B cell (primary cell): ENCODE data around the gene PPP3CA. TPM values are rescaled to one million over a fixed set of nuclear protein-coding genes. Genes with fewer than 3 reads are reported as not detected.

Source experiments
- ATAC-seq: fragments of 200-7000 bp; cut with Tn5 transposase; one replicate; pipeline ENCODE4 v1.10.0; 2021; ENCODE audit warnings: low read depth, mild to moderate bottlenecking, moderate number of reproducible peaks, moderate library complexity
- CTCF ChIA-PET: fragments of 350-600 bp; sonication (Branson Sonifier 250); formaldehyde crosslinking; loops from one replicate; lab custom pipeline; 2021; ENCODE audit warnings: antibody characterized with exemption, inconsistent platforms; lab: Charles Lee
- POLR2A ChIA-PET: fragments of 350-600 bp; sonication (Branson Sonifier 250); formaldehyde crosslinking; loops from one replicate; lab custom pipeline; 2021; ENCODE audit warnings: antibody characterized with exemption; lab: Charles Lee
- DNase-seq: peaks from one replicate; pipeline ENCODE4 v3.0.0; 2013
- H2AFZ ChIP-seq: 2 replicates; pipeline ENCODE4 v1.6.1; 2012; ENCODE audit warnings: mild to moderate bottlenecking, low read depth, low read length; ENCODE audit not compliant: insufficient read depth, poor library complexity, severe bottlenecking
- H3K27ac ChIP-seq, 2 donors: 1 replicate in 1 of 2; 2 replicates in 1 of 2; pipeline ENCODE4 v1.5.1; 2012 to 2013; ENCODE audit warnings: low read length in 2 of 2, mild to moderate bottlenecking in 2 of 2, moderate library complexity in 1 of 2
- H3K27me3 ChIP-seq, 4 experiments: fragments of 200-600 bp in 1 of 4; sonication (generic) in 1 of 4; replicated peaks in 1 of 4; 1 replicate in 2 of 4; 2 replicates in 2 of 4; pipeline versions ENCODE4 v1.6.1 to v1.7.0; 2013 to 2016; ENCODE audit warnings: low read length in 3 of 4, mild to moderate bottlenecking in 2 of 4, mixed read lengths in 1 of 4, moderate library complexity in 1 of 4; ENCODE audit not compliant: insufficient read depth in 4 of 4, control insufficient read depth in 3 of 4; ENCODE audit errors: control extremely low read depth in 1 of 4
- H3K36me3 ChIP-seq, 2 experiments: replicated peaks in 1 of 2; 1 replicate in 1 of 2; 2 replicates in 1 of 2; pipeline versions ENCODE4 v1.6.1 to v1.7.1; 2013; ENCODE audit warnings: low read length in 1 of 2; ENCODE audit not compliant: insufficient read depth in 2 of 2, control insufficient read depth in 1 of 2; ENCODE audit errors: control extremely low read depth in 1 of 2, extremely low read depth in 1 of 2
- H3K4me1 ChIP-seq, 2 donors: fragments of 200-600 bp in 1 of 2; sonication (generic) in 1 of 2; 1 replicate in 1 of 2; 2 replicates in 1 of 2; pipeline versions ENCODE4 v1.5.1 to v1.6.1; 2013 to 2017; ENCODE audit warnings: low read length in 2 of 2; ENCODE audit not compliant: control insufficient read depth in 2 of 2, insufficient read depth in 2 of 2
- H3K4me2 ChIP-seq: replicated peaks from 2 replicates; pipeline ENCODE3; 2012; ENCODE audit warnings: mild to moderate bottlenecking, low read depth, low read length; ENCODE audit not compliant: poor library complexity, severe bottlenecking
- H3K4me3 ChIP-seq, 5 experiments: fragments of 200-600 bp in 1 of 5; sonication (generic) in 1 of 5; 1 replicate in 3 of 5; 2 replicates in 2 of 5; pipeline versions ENCODE4 v1.5.1 to v1.7.0; 2011 to 2016; ENCODE audit warnings: low read length in 4 of 5, mild to moderate bottlenecking in 4 of 5, low read depth in 2 of 5, control low read depth in 1 of 5, moderate library complexity in 1 of 5; ENCODE audit not compliant: insufficient read depth in 1 of 5; ENCODE audit errors: control extremely low read depth in 1 of 5, extremely low read depth in 1 of 5
- H3K79me2 ChIP-seq: fragments of 200-600 bp; sonication (generic); one replicate; pipeline ENCODE4 v1.6.0; 2016; ENCODE audit warnings: low read length; ENCODE audit not compliant: control insufficient read depth, insufficient read depth
- H3K9ac ChIP-seq: fragments of 200-600 bp; sonication (generic); 2 replicates; pipeline ENCODE4 v1.6.1; 2017; ENCODE audit warnings: mild to moderate bottlenecking, low read length, moderate library complexity
- H3K9me3 ChIP-seq, 3 donors: one replicate each; pipeline versions ENCODE4 v1.6.1 to v1.7.1; 2013; ENCODE audit warnings: low read length in 2 of 3; ENCODE audit not compliant: control insufficient read depth in 2 of 3, insufficient read depth in 1 of 3; ENCODE audit errors: control extremely low read depth in 1 of 3
- H4K20me1 ChIP-seq: 2 replicates; pipeline ENCODE4 v1.6.0; 2012; ENCODE audit warnings: mild to moderate bottlenecking, low read length; ENCODE audit not compliant: insufficient read depth, control insufficient read depth, poor library complexity, severe bottlenecking
- H3K27ac Mint-ChIP-seq: one replicate; pipeline ENCODE4 v1.8.0; 2021; ENCODE audit warnings: mixed read lengths
- H3K27me3 Mint-ChIP-seq: one replicate; pipeline ENCODE4 v1.8.0; 2021; ENCODE audit warnings: mixed read lengths
- H3K4me1 Mint-ChIP-seq: one replicate; pipeline ENCODE4 v1.8.0; 2021; ENCODE audit warnings: mixed read lengths
- H3K4me3 Mint-ChIP-seq: one replicate; pipeline ENCODE4 v1.8.0; 2021; ENCODE audit warnings: mixed read lengths
- H3K9me3 Mint-ChIP-seq: one replicate; pipeline ENCODE4 v1.8.0; 2022; ENCODE audit warnings: mixed read lengths; ENCODE audit not compliant: insufficient read depth
- EZH2 ChIP-seq: IDR thresholded peaks from 2 replicates; pipeline ENCODE4 v1.6.1; 2012; ENCODE audit warnings: borderline replicate concordance, low read depth, mild to moderate bottlenecking, moderate library complexity, low read length; ENCODE audit not compliant: insufficient read depth, poor library complexity, severe bottlenecking
- WGBS: methylation state at CpG from one replicate; pipeline ENCODE4 v1.1.5; 2013; ENCODE audit warnings: missing lambda C conversion rate; ENCODE audit not compliant: insufficient coverage; 5-methylcytosine and 5-hydroxymethylcytosine counted together
- intact Hi-C: fragments of 100-400 bp; cut with micrococcal nuclease; formaldehyde crosslinking; loops from one replicate; pipeline ENCODE4 v1.10.0; 2022
- polyA plus RNA-seq: library from polyadenylated mRNA; depleted of rRNA; stranded (reverse); fragments of >200 nt; gene quantifications from 2 replicates; pipeline ENCODE4 v1.2.3, GENCODE V29; 2012
- total RNA-seq, 2 donors: library from RNA; stranded (reverse); fragments of 120-200 nt in 1 of 2; gene quantifications; 1 replicate in 1 of 2; 2 replicates in 1 of 2; pipeline versions ENCODE4 v1.2.3 to v1.2.4, GENCODE V29; 2013 to 2022
- TF ChIP-seq, protein P1 (sequence below): fragments of 200-600 bp; IDR thresholded peaks from one replicate; pipeline ENCODE4 v1.8.0; 2022; ENCODE audit warnings: antibody characterized with exemption, mild to moderate bottlenecking

The PPP3CA gene
- total and polyA plus RNA-seq, 2 donors (not counting 1 experiment from before 2014, with no cell fraction given): 14.3 to 85.1 TPM

DNA sequence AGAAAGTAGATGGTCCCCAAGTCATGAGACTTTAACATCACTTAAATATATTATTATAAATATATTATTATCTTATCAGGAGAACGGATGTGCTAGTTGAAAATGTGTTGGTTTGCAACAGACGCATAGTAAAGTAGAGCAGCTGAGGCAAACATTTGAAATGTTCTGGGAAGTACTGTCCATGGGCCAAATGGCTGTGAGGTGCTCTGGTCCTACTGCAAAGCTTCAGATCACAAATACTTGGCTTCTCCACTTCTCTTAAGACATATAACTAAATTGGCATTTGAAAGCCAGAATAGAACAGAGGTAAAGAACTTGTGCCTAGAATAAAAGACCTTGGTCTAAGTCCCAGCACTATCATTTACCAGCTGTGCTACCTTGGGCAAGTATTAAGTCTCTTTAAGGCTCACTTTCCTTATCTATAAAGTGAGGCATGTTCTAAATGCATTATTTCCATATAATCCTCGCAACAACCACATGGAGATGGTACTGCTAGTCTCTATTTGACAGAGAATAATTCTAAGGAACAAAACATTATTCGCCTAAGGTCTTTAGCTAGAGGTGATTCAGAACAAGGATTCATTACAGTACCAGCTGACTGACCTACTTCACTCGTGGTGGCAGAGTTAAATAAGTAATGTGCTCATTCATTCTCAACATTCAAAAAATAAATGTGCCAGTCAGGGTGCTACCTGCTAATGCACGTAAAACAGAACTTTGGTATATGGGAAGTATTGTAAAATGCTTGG lies 297.1 kb downstream of the PPP3CA start:
- H3K27ac Mint-ChIP-seq: peak overlapping the region; percentile 39
- Histone ChIP-seq H3K4me1 (no peaks in the 10 kb centered on the region), H2AFZ (no peak overlapping the region), H3K27ac (no peak overlapping the region), H3K27me3 (no peaks in the 10 kb centered on the region), H3K79me2 (no peaks in the 10 kb centered on the region), H4K20me1 (no peaks in the 10 kb centered on the region), H3K4me2 (no peak overlapping the region), H3K9ac (no peak overlapping the region), H3K9me3 (no peaks in the 10 kb centered on the region), H3K4me3 (no peak overlapping the region), H3K36me3 (peaks cover 4 to 9% of the 10 kb centered on the region in 2 experiments)
- POLR2A ChIA-PET: interaction anchor here (0.6 kb wide), 1 partner anchor 411 kb away, joined by 3 read pairs; no protein-coding TSS in a partner anchor
- intact Hi-C loops: no loop called here
- ATAC-seq: no peak
- TF ChIP-seq, protein P1, sequence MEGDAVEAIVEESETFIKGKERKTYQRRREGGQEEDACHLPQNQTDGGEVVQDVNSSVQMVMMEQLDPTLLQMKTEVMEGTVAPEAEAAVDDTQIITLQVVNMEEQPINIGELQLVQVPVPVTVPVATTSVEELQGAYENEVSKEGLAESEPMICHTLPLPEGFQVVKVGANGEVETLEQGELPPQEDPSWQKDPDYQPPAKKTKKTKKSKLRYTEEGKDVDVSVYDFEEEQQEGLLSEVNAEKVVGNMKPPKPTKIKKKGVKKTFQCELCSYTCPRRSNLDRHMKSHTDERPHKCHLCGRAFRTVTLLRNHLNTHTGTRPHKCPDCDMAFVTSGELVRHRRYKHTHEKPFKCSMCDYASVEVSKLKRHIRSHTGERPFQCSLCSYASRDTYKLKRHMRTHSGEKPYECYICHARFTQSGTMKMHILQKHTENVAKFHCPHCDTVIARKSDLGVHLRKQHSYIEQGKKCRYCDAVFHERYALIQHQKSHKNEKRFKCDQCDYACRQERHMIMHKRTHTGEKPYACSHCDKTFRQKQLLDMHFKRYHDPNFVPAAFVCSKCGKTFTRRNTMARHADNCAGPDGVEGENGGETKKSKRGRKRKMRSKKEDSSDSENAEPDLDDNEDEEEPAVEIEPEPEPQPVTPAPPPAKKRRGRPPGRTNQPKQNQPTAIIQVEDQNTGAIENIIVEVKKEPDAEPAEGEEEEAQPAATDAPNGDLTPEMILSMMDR: no peak
- no peak for TF ChIP-seq EZH2
- H3K4me3 Mint-ChIP-seq: no peak overlapping the region
- H3K27me3 Mint-ChIP-seq: no peaks in the 10 kb centered on the region
- no peaks in the 10 kb centered on the region for H3K9me3 Mint-ChIP-seq
- H3K4me1 Mint-ChIP-seq: peaks cover 7% of the 10 kb centered on the region
- DNase-seq: no peak
- CTCF ChIA-PET: interaction anchor here (1.2 kb wide), 1 partner anchor 680 kb away, joined by 3 read pairs; no protein-coding TSS in a partner anchor
- WGBS: no CpG with 5 or more reads among the region's 6 CpGs

DNA sequence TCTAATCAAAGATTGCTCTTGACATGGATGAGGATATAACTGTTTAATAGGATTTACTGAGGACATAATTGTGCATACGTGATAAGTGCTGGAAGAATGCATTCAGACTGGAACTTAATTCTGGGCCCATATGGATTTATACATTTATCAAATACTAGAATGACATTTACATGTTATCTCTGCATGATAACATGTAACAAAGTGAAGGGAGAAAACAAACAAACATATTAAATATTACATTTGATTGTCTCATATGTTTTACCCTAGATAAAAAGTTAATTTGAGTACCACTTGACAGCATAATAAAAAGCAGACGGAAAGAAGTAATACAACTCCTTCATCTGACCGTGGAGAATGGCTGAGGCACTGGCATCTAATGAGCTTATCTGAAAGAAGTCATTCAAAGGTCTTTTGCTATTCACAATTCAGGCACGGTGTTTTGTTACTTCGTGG lies 297.8 kb downstream of the PPP3CA start:
- Histone ChIP-seq H3K4me2 (no peak overlapping the region), H3K36me3 (peaks cover 9 to 11% of the 10 kb centered on the region in 2 experiments), H4K20me1 (no peaks in the 10 kb centered on the region), H3K9me3 (no peaks in the 10 kb centered on the region), H2AFZ (no peak overlapping the region), H3K4me3 (no peak overlapping the region), H3K27me3 (no peaks in the 10 kb centered on the region), H3K79me2 (no peaks in the 10 kb centered on the region), H3K9ac (no peak overlapping the region), H3K27ac (no peak overlapping the region), H3K4me1 (no peaks in the 10 kb centered on the region)
- POLR2A ChIA-PET: no interaction called here
- intact Hi-C loops: no loop called here
- ATAC-seq: no peak
- WGBS: 92% methylated on average over 2 of the region's 5 CpGs
- CTCF ChIA-PET: interaction anchor here (0.6 kb wide), 1 partner anchor 8 kb away, joined by 3 read pairs; no protein-coding TSS in a partner anchor
- Mint-ChIP-seq H3K9me3 (no peaks in the 10 kb centered on the region), H3K27ac (no peak overlapping the region), H3K27me3 (no peaks in the 10 kb centered on the region), H3K4me1 (peaks cover 7% of the 10 kb centered on the region), H3K4me3 (no peak overlapping the region)
- TF ChIP-seq, protein P1: no peak
- no peak for TF ChIP-seq EZH2
- DNase-seq: no peak
